ENCODE measurements around the gene PRPF40A. TPM values are rescaled to one million over a fixed set of nuclear protein-coding genes. Genes with fewer than 3 reads are reported as not detected.

PRPF40A gene
- total and polyA plus RNA-seq, 2 of the 8 experiments (the other 6 are each of a cell fraction or from before 2014, with no cell fraction given) = 85.5 to 176 TPM

DNA sequence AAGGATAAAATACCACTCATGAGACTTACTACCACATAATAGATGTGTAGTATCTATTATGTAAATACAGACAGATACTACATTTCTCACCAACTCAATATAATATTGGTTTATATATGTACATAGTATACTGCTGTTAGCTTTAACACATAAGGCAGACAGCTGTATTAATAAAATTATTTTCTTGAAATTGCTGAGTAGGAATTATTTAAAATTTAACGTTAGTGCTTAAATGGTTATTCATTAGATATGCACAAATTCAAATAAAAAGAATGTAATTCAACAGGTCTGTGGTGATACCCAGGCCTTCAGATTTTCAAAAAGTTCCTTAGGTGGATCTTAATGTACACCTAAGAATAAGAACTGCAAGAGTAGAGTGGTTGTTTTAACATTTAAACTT is 59.0 kb downstream of the PRPF40A start:
- no peak for FAIRE-seq
- no peak overlapping the region for H3K9ac ChIP-seq (replicated peaks in 1 of 4; ENCODE audit: extremely low read depth in 1 of 4, low read depth in 3 of 4, low read length in 3 of 4)
- H3K4me2 ChIP-seq (ENCODE audit: insufficient read depth in 1 of 2, low read depth in 2 of 2, low read length in 2 of 2) = no peak overlapping the region
- H2BK12ac ChIP-seq (ENCODE audit: low read depth, low read length) = no peak overlapping the region
- peaks cover 23 to 92% (median 64%) of the 10 kb centered on the region in 4 experiments for H3K36me3 ChIP-seq (ENCODE audit: control insufficient read depth in 2 of 4, insufficient read depth in 4 of 4, low read length in 3 of 4)
- POLR2A ChIA-PET (ENCODE audit: partially characterized antibody) = no interaction called here
- no peaks in the 10 kb centered on the region for H3K23me2 ChIP-seq (ENCODE audit: low read depth, low read length)
- no peaks in the 10 kb centered on the region for H3K9me3 ChIP-seq (ENCODE audit: insufficient read depth in 2 of 2, low read depth in 1 of 2, low read length in 1 of 2)
- H3K4ac ChIP-seq (replicated peaks; ENCODE audit: insufficient read length, low read depth, low read length) = no peak overlapping the region
- H4K5ac ChIP-seq (ENCODE audit: insufficient read length, low read depth, low read length) = no peak overlapping the region
- no peak overlapping the region for H3K18ac ChIP-seq (ENCODE audit: extremely low read depth, low read length)
- no peak overlapping the region for H2AFZ ChIP-seq (ENCODE audit: low read length)
- no peak overlapping the region for H3K14ac ChIP-seq (ENCODE audit: insufficient read length)
- H4K91ac ChIP-seq (replicated peaks; ENCODE audit: insufficient read length, low read length) = no peak overlapping the region
- no peaks in the 10 kb centered on the region for H3K79me2 ChIP-seq (ENCODE audit: control insufficient read depth in 1 of 2, insufficient read depth in 2 of 2, low read length in 2 of 2)
- peaks cover 0 to 3% of the 10 kb centered on the region in 2 experiments for H4K20me1 ChIP-seq (replicated peaks in 1 of 2; ENCODE audit: control insufficient read depth in 1 of 2, insufficient read depth in 2 of 2, low read length in 2 of 2)
- 96% methylated on average over 1 of the region's 1 CpG; no CpG with 5 or more reads in 1 of the 2 experiments for WGBS, 2 experiments (ENCODE audit: extremely low coverage in 1 of 2, insufficient coverage in 1 of 2, insufficient read length in 1 of 2, insufficient replicate concordance in 2 of 2, low coverage in 1 of 2, low lambda C conversion rate in 2 of 2, missing lambda C conversion rate in 1 of 2)
- no peak overlapping the region for H2BK15ac ChIP-seq (ENCODE audit: low read length)
- H3K56ac ChIP-seq (replicated peaks; ENCODE audit: insufficient read length, low read depth, low read length) = no peak overlapping the region
- CTCF ChIA-PET (ENCODE audit: partially characterized antibody) = interaction anchor here (1.7 kb wide), 1 partner anchor 10 kb away, joined by 6 read pairs; no protein-coding TSS in a partner anchor
- no peak overlapping the region for H2AK5ac ChIP-seq (ENCODE audit: low read depth, low read length)
- H3K23ac ChIP-seq (ENCODE audit: insufficient read length) = no peak overlapping the region
- H2BK5ac ChIP-seq (ENCODE audit: low read depth, low read length) = no peak overlapping the region
- H3K27ac ChIP-seq (ENCODE audit: low read depth, low read length) = no peak overlapping the region
- H3K4me1 ChIP-seq (replicated peaks in 1 of 4; ENCODE audit: control insufficient read depth in 3 of 4, insufficient read depth in 4 of 4, low read length in 3 of 4) = no peaks in the 10 kb centered on the region
- no peak for DNase-seq (ENCODE audit: low read depth in 1 of 2, low spot score in 2 of 2)
- no peaks in the 10 kb centered on the region for H3K27me3 ChIP-seq (replicated peaks in 1 of 4; ENCODE audit: control insufficient read depth in 3 of 4, extremely low read depth in 1 of 4, insufficient read depth in 3 of 4, low read length in 3 of 4)
- no peak overlapping the region for H2BK20ac ChIP-seq (ENCODE audit: low read length)
- no peak overlapping the region for H3K4me3 ChIP-seq (ENCODE audit: extremely low read depth in 1 of 4, insufficient read depth in 2 of 4, low read depth in 3 of 4, low read length in 4 of 4)
- no peak overlapping the region for H4K8ac ChIP-seq (ENCODE audit: extremely low read depth, insufficient read depth, low read length)
- no peak overlapping the region for H2BK120ac ChIP-seq (replicated peaks; ENCODE audit: low read depth, low read length)
- no peaks in the 10 kb centered on the region for H3K79me1 ChIP-seq (ENCODE audit: low read depth, low read length)
- TF ChIP-seq NANOG (IDR thresholded peaks at IDR 0.05; ENCODE audit: insufficient read depth, low read depth, low read length, poor library complexity, severe bottlenecking) = no peak
- no peak for TF ChIP-seq GTF2F1 (IDR thresholded peaks at IDR 0.05; ENCODE audit: borderline replicate concordance, low read depth, low read length)
- no peak for TF ChIP-seq TAF7 (optimal IDR thresholded peaks at IDR 0.05; ENCODE audit: borderline replicate concordance, low read depth, low read length)
- TF ChIP-seq FOSL1 (IDR thresholded peaks at IDR 0.05; ENCODE audit: insufficient read depth, low read depth, low read length) = no peak
- TF ChIP-seq POU5F1 (IDR thresholded peaks at IDR 0.05; ENCODE audit: low read depth, low read length) = no peak
- TF ChIP-seq, protein P1, sequence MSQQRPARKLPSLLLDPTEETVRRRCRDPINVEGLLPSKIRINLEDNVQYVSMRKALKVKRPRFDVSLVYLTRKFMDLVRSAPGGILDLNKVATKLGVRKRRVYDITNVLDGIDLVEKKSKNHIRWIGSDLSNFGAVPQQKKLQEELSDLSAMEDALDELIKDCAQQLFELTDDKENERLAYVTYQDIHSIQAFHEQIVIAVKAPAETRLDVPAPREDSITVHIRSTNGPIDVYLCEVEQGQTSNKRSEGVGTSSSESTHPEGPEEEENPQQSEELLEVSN (IDR thresholded peaks at IDR 0.05) = no peak

Measured in H1 (cell line).